Measurements from ENCODE around the gene VWA5A.

VWA5A gene

DNA sequence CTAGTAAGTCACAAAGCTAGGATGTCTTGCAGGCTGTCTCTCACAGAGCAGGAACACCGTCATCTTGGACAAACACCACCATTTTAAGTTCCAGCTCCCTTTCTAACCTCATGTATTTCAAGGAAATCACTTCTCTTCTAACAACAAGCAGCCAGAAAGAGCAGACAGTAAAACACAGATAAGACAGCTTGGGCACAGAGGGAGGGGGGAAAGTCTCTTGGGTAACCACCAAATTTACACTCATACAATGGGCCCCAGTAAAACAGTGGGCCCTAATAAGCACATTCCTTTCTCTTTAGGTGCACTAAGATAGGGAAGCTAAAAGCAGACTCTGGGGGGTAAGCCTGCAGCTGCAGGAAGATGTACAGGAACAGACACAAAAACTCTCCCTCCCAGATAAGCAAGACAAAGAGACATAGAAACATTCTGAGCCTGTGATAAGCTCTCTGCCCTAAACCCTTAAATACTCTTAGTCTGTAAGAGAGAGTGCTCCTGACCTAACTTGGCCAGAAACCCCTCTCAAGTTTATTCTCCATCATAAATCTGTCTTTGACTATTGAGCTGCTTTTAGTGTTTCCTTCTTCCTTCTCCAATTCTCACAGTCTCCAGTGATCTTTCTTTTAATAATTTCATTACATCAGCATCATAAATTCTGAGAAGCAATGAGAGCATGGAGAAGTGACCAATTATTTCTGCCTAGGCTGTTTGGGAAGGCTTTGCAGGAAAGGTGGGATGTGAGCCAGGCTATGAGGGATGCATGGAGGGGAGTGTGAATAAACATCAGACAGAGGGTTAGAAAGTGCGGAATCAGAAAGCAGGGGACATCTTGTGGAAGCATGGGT, 75.3 kb downstream of the VWA5A start:
- H3K27ac ChIP-seq (ENCODE audit: low read depth, low read length), result no peak overlapping the region

DNA sequence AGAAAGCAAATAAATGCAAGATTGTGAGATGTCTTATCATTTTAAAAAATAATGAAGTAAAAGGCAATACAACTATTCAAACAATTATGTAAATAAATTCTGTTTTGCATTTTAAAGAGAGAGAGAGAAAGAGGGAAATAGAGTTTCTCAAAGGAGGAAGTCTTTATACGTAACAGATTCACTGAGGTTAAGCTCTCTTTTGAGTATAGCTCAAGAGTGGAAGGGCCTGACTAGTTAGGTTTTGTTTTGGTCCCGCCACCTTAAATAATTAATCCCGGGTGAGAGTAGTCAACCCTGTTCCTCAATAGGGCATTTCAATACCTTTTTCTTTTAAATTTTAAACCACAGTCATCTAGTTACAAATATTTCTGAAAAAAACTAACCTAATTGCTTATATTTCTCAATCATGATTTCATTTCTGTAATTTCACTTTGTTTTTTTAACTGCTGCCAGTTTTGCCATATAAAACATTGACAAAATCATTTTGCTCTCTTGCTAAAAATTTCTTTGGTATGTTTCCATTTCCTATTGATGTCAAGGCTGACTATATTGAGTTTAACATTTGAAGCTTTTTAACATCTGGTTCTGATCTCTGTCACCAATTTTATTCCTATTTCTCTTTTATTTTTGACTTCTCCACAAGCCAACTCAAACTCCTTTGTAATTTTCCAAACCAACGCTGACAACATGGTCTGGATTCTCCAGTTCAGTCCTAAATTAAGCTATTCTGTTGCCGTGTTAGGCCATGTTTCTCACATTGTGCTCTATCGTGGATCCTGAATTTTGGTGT, 78.2 kb downstream of the VWA5A start:
- Histone ChIP-seq H3K36me3 (ENCODE audit: control insufficient read depth in 1 of 2, insufficient read depth in 2 of 2, low read length in 2 of 2) (no peaks in the 10 kb centered on the region), H3K9me3 (ENCODE audit: control insufficient read depth in 1 of 2, low read length in 2 of 2) (no peaks in the 10 kb centered on the region), H3K4me1 (ENCODE audit: control insufficient read depth in 1 of 2, insufficient read depth in 2 of 2, low read length in 2 of 2) (peaks cover 0 to 9% of the 10 kb centered on the region in 2 donors), H3K4me3 (ENCODE audit: low read depth in 1 of 2, low read length in 2 of 2) (no peak overlapping the region), H3K9ac (ENCODE audit: low read depth in 1 of 2, low read length in 2 of 2) (no peak overlapping the region), H3K27ac (ENCODE audit: low read depth, low read length) (no peak overlapping the region), H3K27me3 (ENCODE audit: control insufficient read depth in 1 of 2, insufficient read depth in 2 of 2, low read length in 2 of 2) (no peaks in the 10 kb centered on the region)

More for the DNA sequence above, 75.3 kb downstream of the VWA5A start:
- Histone ChIP-seq H3K4me1 (ENCODE audit: control insufficient read depth in 1 of 2, insufficient read depth in 2 of 2, low read length in 2 of 2) (peaks cover 0 to 9% of the 10 kb centered on the region in 2 donors), H3K36me3 (ENCODE audit: control insufficient read depth in 1 of 2, insufficient read depth in 2 of 2, low read length in 2 of 2) (no peaks in the 10 kb centered on the region), H3K27me3 (ENCODE audit: control insufficient read depth in 1 of 2, insufficient read depth in 2 of 2, low read length in 2 of 2) (no peaks in the 10 kb centered on the region), H3K9ac (ENCODE audit: low read depth in 1 of 2, low read length in 2 of 2) (no peak overlapping the region), H3K4me3 (ENCODE audit: low read depth in 1 of 2, low read length in 2 of 2) (no peak overlapping the region), H3K9me3 (ENCODE audit: control insufficient read depth in 1 of 2, low read length in 2 of 2) (no peaks in the 10 kb centered on the region)

DNA sequence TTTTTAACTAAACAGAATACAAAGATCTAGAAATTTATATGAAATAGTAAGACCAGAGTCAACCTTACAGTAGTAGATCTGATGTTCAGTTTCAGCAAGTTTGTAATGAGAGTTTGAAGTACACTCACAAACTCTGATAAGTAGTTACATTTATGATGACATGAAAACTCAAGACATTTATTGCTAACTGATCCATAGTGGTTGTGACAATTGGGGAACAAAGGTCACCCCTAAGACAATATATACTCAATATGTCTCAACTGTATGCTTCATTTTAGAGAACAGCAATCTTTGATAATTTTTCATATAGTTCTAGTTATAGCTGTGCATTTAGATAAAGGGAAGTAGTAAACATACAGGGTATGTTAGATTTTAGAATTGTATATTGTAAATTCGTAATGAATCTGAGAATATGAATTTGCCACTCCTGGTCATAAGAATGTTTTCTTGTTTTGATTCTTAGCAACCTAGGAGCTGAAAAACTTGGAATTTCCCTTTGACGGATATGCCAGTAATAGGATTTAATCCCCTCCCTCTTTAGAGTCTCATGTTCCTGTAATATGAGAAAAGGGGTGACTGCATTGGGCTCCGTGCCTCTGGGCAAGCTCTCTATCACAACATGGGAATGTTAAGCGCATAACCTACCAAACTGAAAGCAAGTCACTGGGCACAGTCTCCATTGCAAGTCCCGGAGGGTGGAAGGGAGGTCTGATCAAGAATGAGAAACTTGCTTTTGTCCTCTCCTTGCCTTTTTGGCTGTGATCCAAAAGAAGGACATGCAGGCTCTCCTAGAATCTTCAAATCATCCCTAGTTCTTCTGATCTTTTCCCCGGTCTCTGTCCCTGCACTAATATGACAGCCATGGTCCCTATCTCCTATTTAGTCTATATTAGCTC, 79.3 kb downstream of the VWA5A start:
- Histone ChIP-seq H3K27ac (ENCODE audit: low read depth, low read length) (no peak overlapping the region), H3K4me1 (ENCODE audit: control insufficient read depth in 1 of 2, insufficient read depth in 2 of 2, low read length in 2 of 2) (peaks cover 0 to 9% of the 10 kb centered on the region in 2 donors), H3K36me3 (ENCODE audit: control insufficient read depth in 1 of 2, insufficient read depth in 2 of 2, low read length in 2 of 2) (no peaks in the 10 kb centered on the region), H3K4me3 (ENCODE audit: low read depth in 1 of 2, low read length in 2 of 2) (peak overlapping the region in 1 of 2 donors; percentile 8), H3K27me3 (ENCODE audit: control insufficient read depth in 1 of 2, insufficient read depth in 2 of 2, low read length in 2 of 2) (no peaks in the 10 kb centered on the region), H3K9ac (ENCODE audit: low read depth in 1 of 2, low read length in 2 of 2) (no peak overlapping the region), H3K9me3 (ENCODE audit: control insufficient read depth in 1 of 2, low read length in 2 of 2) (no peaks in the 10 kb centered on the region)

DNA sequence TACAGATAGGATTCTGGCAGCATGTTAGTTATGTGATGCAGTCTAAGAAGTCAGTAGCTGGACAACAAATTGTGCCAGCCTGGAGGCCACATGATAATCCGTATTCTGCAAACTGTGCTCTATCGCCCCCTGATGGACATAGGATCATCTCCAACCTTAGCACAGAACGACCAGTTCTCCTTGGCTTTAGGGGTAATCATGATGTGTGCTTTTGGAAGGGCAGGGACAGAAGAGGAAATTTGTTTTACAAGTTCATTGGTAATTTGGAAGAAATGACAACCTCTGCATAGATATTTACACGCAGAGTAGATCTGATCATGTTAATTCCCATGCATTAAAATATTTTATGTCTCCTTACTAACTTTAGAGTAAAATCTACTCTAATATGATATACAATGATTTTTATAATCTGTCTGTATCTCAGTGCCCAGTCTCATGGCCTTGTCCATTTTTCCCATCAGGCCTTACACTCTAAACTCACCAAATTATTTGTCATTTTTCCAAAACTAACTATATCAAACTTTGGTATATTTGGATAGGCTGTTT, 80.0 kb downstream of the VWA5A start:
- Histone ChIP-seq H3K36me3 (ENCODE audit: control insufficient read depth in 1 of 2, insufficient read depth in 2 of 2, low read length in 2 of 2) (no peaks in the 10 kb centered on the region), H3K27me3 (ENCODE audit: control insufficient read depth in 1 of 2, insufficient read depth in 2 of 2, low read length in 2 of 2) (no peaks in the 10 kb centered on the region), H3K4me1 (ENCODE audit: control insufficient read depth in 1 of 2, insufficient read depth in 2 of 2, low read length in 2 of 2) (peaks cover 0 to 9% of the 10 kb centered on the region in 2 donors), H3K9me3 (ENCODE audit: control insufficient read depth in 1 of 2, low read length in 2 of 2) (no peaks in the 10 kb centered on the region), H3K4me3 (ENCODE audit: low read depth in 1 of 2, low read length in 2 of 2) (no peak overlapping the region), H3K9ac (ENCODE audit: low read depth in 1 of 2, low read length in 2 of 2) (no peak overlapping the region), H3K27ac (ENCODE audit: low read depth, low read length) (no peak overlapping the region)

Data from duodenal mucosa (tissue), 2 donors.